Hepatic stellate cell (primary cell): ENCODE measurements around the gene XRCC3.

ENCODE experiments used
- DNase-seq: peaks from one replicate; pipeline ENCODE4 v3.0.0; 2011; ENCODE audit warnings: low spot score

The XRCC3 gene

GRCh38 chr14:103726474-103726873 lies 11.2 kb upstream of the XRCC3 start:
- no peak for DNase-seq

- no peak for DNase-seq
These were observed 10.6 kb upstream of the XRCC3 start for GRCh38 chr14:103725739-103726395.

- DNase-seq: no peak
These were observed 9.9 kb upstream of the XRCC3 start for GRCh38 chr14:103725001-103725682.

- peak; percentile 57 for DNase-seq
These were observed 8.9 kb upstream of the XRCC3 start for GRCh38 chr14:103724116-103724515.

- DNase-seq: no peak
These were observed 8.5 kb upstream of the XRCC3 start for GRCh38 chr14:103723748-103724081.

GRCh38 chr14:103721334-103722120 lies 6.3 kb upstream of the XRCC3 start:
- DNase-seq: no peak

GRCh38 chr14:103719751-103720150 lies 4.5 kb upstream of the XRCC3 start:
- no peak for DNase-seq

- DNase-seq: no peak
These were observed 3.3 kb upstream of the XRCC3 start for GRCh38 chr14:103718572-103718971.

GRCh38 chr14:103716899-103717411 lies 1.7 kb upstream of the XRCC3 start:
- no peak for DNase-seq

GRCh38 chr14:103716091-103716801 lies 995 bp upstream of the XRCC3 start:
- peak; percentile 73 for DNase-seq

- DNase-seq: no peak
These were observed 1.1 kb downstream of the XRCC3 start for GRCh38 chr14:103714063-103714724.

- DNase-seq: no peak
These were observed 1.8 kb downstream of the XRCC3 start for GRCh38 chr14:103713304-103714062.

GRCh38 chr14:103712633-103713247 lies 2.5 kb downstream of the XRCC3 start:
- DNase-seq: no peak

GRCh38 chr14:103711516-103712431 lies 3.5 kb downstream of the XRCC3 start:
- no peak for DNase-seq

- no peak for DNase-seq
These were observed 4.4 kb downstream of the XRCC3 start for GRCh38 chr14:103710771-103711377.

GRCh38 chr14:103709814-103710213 lies 5.4 kb downstream of the XRCC3 start:
- DNase-seq: no peak

- DNase-seq: no peak
These were observed 6.5 kb downstream of the XRCC3 start for GRCh38 chr14:103708750-103709187.

- DNase-seq: no peak
These were observed 7.7 kb downstream of the XRCC3 start for GRCh38 chr14:103707329-103708263.
